ENCODE data around the gene PTPRR. TPM values are rescaled to one million over a fixed set of nuclear protein-coding genes. Genes with fewer than 3 reads are reported as not detected.
A peak's percentile ranks its signal among the peaks of the same experiment; 100 is the strongest.

PTPRR gene
- total and polyA plus RNA-seq, 12 donors, result 0.11 to 3.7 (median 0.56) TPM; not detected in 1

DNA sequence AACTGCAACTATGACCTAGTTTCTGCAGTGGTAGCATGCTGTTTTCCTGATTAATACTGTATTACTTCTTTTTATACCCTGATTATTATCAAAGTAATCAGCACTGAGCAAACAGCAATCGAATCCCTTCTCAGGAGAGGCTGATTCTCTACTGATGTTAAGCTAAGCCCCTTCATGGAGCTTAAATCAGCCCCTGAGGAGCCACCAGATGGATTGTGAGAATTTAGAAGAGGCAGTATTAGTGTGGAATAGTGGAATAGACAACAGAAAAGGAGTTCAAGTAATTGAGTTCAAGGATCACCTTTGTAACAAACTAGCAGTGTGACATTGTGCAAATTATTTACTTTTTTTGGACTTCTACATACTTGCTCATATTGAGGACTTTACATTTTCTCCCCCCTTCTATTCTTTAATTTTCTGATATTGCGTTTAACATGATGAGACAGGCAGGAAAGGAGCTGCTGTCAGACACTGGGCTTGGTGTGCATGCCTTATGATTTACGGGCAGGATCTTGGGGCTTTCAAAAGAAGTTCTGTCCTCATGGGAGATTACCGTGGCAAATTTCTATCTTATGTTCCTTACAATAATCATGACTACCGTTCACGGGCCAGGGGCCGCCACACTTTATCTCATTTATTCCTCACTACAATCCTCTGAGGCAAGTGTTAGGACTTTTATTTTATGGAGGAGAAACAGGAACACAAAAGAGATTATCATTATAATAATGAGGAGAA is 68.0 kb downstream of the PTPRR start:
- no peak for DNase-seq
- WGBS, 4 donors, result 65 to 78% (median 70%) methylated on average over 7 of the region's 7 CpGs
- Histone ChIP-seq H3K9me3 (replicated peaks in 1 of 3) (no peaks in the 10 kb centered on the region), H3K36me3 (replicated peaks in 1 of 2) (no peaks in the 10 kb centered on the region), H3K27ac (no peak overlapping the region), H3K27me3 (no peaks in the 10 kb centered on the region), H3K4me3 (no peak overlapping the region), H3K4me1 (replicated peaks in 1 of 2) (no peaks in the 10 kb centered on the region)
- TF ChIP-seq, protein P1, sequence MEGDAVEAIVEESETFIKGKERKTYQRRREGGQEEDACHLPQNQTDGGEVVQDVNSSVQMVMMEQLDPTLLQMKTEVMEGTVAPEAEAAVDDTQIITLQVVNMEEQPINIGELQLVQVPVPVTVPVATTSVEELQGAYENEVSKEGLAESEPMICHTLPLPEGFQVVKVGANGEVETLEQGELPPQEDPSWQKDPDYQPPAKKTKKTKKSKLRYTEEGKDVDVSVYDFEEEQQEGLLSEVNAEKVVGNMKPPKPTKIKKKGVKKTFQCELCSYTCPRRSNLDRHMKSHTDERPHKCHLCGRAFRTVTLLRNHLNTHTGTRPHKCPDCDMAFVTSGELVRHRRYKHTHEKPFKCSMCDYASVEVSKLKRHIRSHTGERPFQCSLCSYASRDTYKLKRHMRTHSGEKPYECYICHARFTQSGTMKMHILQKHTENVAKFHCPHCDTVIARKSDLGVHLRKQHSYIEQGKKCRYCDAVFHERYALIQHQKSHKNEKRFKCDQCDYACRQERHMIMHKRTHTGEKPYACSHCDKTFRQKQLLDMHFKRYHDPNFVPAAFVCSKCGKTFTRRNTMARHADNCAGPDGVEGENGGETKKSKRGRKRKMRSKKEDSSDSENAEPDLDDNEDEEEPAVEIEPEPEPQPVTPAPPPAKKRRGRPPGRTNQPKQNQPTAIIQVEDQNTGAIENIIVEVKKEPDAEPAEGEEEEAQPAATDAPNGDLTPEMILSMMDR (IDR thresholded peaks at IDR 0.05), result no peak
- TF ChIP-seq POLR2A (IDR thresholded peaks at IDR 0.05), result no peak
- intact Hi-C loops (cut with DNase I), result loop anchor here in 1 of 2 donors (10.0 kb wide), 1 partner anchor 118 kb away; no protein-coding TSS in a partner anchor

DNA sequence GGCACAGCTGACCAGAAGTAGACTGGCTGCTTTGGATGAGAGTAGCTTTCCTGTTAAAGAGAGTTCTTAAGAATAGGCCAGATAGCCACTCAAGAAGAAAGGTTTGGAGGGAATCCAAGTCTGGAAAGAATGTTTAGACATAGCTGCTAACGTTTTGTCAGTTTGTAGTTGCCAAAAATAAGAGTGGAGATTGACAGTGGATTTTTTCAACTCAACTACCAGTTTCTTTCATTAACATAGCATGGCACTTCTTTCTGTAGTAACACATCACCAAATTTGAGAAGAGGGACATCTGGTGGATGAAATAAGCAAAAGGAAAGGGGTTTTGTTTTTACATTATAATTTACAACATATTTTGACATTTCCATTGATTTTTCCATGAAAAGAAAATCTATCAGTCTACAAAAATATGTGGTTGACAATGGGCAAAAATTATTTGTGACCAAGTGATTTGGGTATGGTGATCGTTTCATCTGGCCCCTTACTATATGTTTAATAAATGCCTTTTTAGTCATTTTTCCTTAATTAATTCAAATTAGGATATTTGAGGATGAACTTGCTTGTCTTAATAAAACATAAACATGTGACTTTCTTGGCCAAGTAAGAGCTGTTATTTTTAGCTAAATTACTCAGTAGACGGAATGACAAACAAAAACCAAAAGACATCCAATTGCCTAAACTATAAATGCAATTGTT is 71.1 kb downstream of the PTPRR start:
- no peaks in the 10 kb centered on the region for H3K9me3 ChIP-seq (replicated peaks in 1 of 3)
- WGBS, 4 donors, result 15 to 22% (median 20%) methylated on average over 3 of the region's 3 CpGs
- no peak for DNase-seq
- no peaks in the 10 kb centered on the region for H3K36me3 ChIP-seq (replicated peaks in 1 of 2)
- no peaks in the 10 kb centered on the region for H3K27me3 ChIP-seq
- intact Hi-C loops (cut with DNase I), result no loop called here
- TF ChIP-seq POLR2A (IDR thresholded peaks at IDR 0.05), result no peak
- TF ChIP-seq, protein P1 (IDR thresholded peaks at IDR 0.05), result peak; percentile 24 to 51 (median 34)
- no peak overlapping the region for H3K27ac ChIP-seq
- no peaks in the 10 kb centered on the region for H3K4me1 ChIP-seq (replicated peaks in 1 of 2)
- no peak overlapping the region for H3K4me3 ChIP-seq

DNA sequence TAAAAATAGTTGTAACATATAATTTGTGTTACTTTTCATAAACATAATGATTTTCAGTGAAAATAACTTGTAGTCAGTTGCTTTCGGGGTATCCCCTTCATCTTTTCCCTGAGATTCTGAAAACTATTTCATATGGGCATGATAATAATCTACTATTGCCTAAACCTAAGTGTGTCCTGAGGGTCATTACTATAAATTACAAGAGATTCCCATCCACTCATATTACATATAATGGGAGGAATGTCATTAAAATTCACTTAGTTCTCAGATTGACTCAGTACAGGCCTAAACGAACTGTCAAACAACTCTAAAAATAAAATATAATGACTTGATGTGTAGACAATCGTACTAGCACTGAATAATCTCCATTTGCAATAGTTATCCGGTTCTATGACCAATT is 72.7 kb downstream of the PTPRR start:
- H3K27ac ChIP-seq, result no peak overlapping the region
- no peaks in the 10 kb centered on the region for H3K9me3 ChIP-seq (replicated peaks in 1 of 3)
- 79 to 89% (median 85%) methylated on average over 4 of the region's 4 CpGs for whole genome bisulfite sequencing, 4 donors
- H3K4me3 ChIP-seq, result no peak overlapping the region
- TF ChIP-seq, protein P1 (IDR thresholded peaks at IDR 0.05), result no peak
- H3K27me3 ChIP-seq, result no peaks in the 10 kb centered on the region
- H3K36me3 ChIP-seq (replicated peaks in 1 of 2), result no peaks in the 10 kb centered on the region
- no peaks in the 10 kb centered on the region for H3K4me1 ChIP-seq (replicated peaks in 1 of 2)
- intact Hi-C loops (cut with DNase I), result no loop called here
- DNase-seq, result no peak

DNA sequence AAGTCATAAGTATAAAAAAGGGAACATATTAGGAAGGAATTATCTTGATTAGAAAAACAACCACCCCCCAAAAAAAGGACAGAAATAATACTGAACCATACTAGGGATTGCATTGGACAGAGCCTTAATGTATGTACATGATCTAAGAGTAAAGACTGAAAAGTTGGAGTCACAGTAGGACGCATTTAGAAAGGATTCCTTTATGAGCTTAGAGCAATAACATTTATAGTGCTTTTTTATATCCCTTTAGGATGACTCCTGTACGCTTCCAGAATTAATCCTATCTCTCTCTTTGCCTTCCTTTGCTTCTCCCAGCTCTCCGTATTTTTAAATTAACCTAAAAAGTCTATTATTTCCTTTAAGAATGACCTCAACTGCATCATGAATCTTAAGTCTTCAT is 75.3 kb downstream of the PTPRR start:
- Histone ChIP-seq H3K36me3 (replicated peaks in 1 of 2) (no peaks in the 10 kb centered on the region), H3K4me1 (replicated peaks in 1 of 2) (no peaks in the 10 kb centered on the region), H3K4me3 (no peak overlapping the region), H3K27ac (no peak overlapping the region), H3K9me3 (replicated peaks in 1 of 3) (no peaks in the 10 kb centered on the region), H3K27me3 (no peaks in the 10 kb centered on the region)
- 74 to 86% (median 78%) methylated on average over 3 of the region's 3 CpGs for WGBS, 4 donors
- TF ChIP-seq, protein P1 (IDR thresholded peaks at IDR 0.05), result no peak
- no peak for TF ChIP-seq POLR2A (IDR thresholded peaks at IDR 0.05)
- DNase-seq, result no peak
- intact Hi-C loops (cut with DNase I), result no loop called here

Data from adrenal gland (tissue), 12 donors.